Ascending aorta (tissue), 2 donors: ENCODE measurements around the gene BCAP31. TPM values are rescaled to one million over a fixed set of nuclear protein-coding genes. Genes with fewer than 3 reads are reported as not detected.

Experiments used
- DNase-seq, 2 donors: peaks; one replicate each; pipeline ENCODE4 v3.0.0-alpha.2; 2019; ENCODE audit warnings: low spot score in 2 of 2
- H3K27ac ChIP-seq, 2 donors: fragments of 200-600 bp; sonication (generic); one replicate each; pipeline ENCODE4 v1.5.1; 2016 to 2017; ENCODE audit warnings: mild to moderate bottlenecking in 1 of 2
- H3K27me3 ChIP-seq: fragments of 200-600 bp; sonication (generic); one replicate; pipeline ENCODE4 v1.5.1; 2017
- H3K36me3 ChIP-seq, 2 donors: fragments of 200-600 bp; sonication (generic); one replicate each; pipeline ENCODE4 v1.5.1; 2016
- H3K4me1 ChIP-seq, 2 donors: fragments of 200-600 bp; sonication (generic); one replicate each; pipeline ENCODE4 v1.5.1; 2016 to 2017; ENCODE audit warnings: mild to moderate bottlenecking in 1 of 2
- H3K4me3 ChIP-seq, 2 donors: fragments of 200-600 bp; sonication (generic); one replicate each; pipeline ENCODE4 v1.5.1; 2016 to 2017; ENCODE audit warnings: mild to moderate bottlenecking in 1 of 2
- H3K9me3 ChIP-seq, 2 donors: fragments of 200-600 bp; sonication (generic); one replicate each; pipeline ENCODE4 v1.5.1; 2016
- intact Hi-C: fragments of 100-400 bp; cut with DNase I; formaldehyde crosslinking; loops from one replicate; pipeline ENCODE4 v1.15.1; 2023
- total RNA-seq: library from RNA; depleted of rRNA; stranded (reverse); fragments of >200 nt; gene quantifications from one replicate; pipeline ENCODE4 v1.1.0, GENCODE V29; 2016
- TF ChIP-seq, protein P1 (sequence below), 3 experiments: fragments of 200-600 bp in 2 of 3; fragments of 450-650 bp in 1 of 3; sonication (generic) in 2 of 3; IDR thresholded peaks; one replicate each; pipeline ENCODE4 v1.5.1; 2016 to 2019; ENCODE audit warnings: antibody characterized with exemption in 3 of 3, mild to moderate bottlenecking in 1 of 3, moderate library complexity in 1 of 3

The BCAP31 gene
- total RNA-seq, 1 donor from 2014 or later = 63.0 TPM

DNA sequence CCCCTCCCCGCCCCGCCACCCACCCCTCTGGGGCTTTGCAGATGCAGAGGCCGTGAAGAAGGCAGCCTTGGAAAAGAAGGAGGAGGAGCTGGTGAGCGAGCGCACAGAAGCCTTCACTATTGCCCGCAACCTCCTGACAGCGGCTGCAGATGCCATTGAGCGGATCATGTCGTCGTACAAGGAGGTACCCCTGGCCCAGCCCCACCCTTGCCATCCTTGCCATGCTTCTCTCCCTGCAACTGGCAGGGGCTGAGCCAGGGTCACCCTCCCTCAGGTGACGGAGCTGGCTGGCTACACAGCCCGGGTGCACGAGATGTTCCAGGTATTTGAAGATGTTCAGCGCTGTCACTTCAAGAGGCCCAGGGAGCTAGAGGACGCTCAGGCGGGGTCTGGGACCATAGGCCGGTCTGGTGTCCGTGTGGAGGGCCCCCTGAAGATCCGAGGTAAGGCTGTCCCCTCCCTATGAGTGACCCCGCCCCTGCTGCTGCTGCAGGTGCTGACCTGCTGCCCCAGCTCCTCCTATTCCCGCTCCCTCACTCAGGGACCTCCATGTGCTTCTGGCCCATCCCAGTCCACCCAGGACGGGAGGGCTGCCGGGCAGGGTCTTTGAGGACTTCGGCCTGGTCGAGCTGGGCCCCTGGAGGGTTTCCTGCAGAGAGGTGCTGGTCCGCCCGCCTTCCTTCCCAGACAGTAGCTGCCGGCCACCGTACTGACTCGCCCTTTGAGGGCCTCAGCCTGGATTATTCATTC lies 12.1 kb upstream of the BCAP31 start:
- intact Hi-C loops = no loop called here
- Histone ChIP-seq H3K9me3 (no peaks in the 10 kb centered on the region), H3K36me3 (peaks cover 6 to 18% of the 10 kb centered on the region in 2 donors), H3K4me1 (no peaks in the 10 kb centered on the region), H3K4me3 (no peak overlapping the region), H3K27ac (no peak overlapping the region), H3K27me3 (no peaks in the 10 kb centered on the region)
- DNase-seq = no peak
- TF ChIP-seq, protein P1, sequence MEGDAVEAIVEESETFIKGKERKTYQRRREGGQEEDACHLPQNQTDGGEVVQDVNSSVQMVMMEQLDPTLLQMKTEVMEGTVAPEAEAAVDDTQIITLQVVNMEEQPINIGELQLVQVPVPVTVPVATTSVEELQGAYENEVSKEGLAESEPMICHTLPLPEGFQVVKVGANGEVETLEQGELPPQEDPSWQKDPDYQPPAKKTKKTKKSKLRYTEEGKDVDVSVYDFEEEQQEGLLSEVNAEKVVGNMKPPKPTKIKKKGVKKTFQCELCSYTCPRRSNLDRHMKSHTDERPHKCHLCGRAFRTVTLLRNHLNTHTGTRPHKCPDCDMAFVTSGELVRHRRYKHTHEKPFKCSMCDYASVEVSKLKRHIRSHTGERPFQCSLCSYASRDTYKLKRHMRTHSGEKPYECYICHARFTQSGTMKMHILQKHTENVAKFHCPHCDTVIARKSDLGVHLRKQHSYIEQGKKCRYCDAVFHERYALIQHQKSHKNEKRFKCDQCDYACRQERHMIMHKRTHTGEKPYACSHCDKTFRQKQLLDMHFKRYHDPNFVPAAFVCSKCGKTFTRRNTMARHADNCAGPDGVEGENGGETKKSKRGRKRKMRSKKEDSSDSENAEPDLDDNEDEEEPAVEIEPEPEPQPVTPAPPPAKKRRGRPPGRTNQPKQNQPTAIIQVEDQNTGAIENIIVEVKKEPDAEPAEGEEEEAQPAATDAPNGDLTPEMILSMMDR (IDR thresholded peaks at IDR 0.05) = no peak

DNA sequence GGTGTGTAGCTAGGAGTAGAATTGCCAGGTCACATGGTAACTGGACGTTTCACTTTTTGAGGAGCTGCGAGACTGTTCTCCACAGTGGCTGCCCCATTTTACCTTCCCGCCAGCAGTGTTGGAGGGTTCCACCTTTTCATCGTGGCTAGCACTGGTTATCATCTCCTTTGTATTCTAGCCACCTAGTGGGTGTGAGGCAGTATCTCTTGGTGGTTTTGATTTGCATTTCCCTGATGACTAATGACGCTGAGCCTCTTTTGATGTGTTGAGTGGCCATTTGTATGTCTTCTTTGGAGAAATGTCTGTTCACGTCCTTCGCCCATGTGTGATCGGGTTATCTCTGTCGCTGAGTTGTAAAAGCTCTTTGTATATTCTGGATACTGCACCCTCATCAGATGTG lies 11.1 kb upstream of the BCAP31 start:
- Histone ChIP-seq H3K9me3 (no peaks in the 10 kb centered on the region), H3K4me3 (no peak overlapping the region), H3K27ac (no peak overlapping the region), H3K27me3 (no peaks in the 10 kb centered on the region), H3K36me3 (peaks cover 6 to 18% of the 10 kb centered on the region in 2 donors), H3K4me1 (no peaks in the 10 kb centered on the region)
- TF ChIP-seq, protein P1 (IDR thresholded peaks at IDR 0.05) = no peak
- DNase-seq = peak in 1 of 2 donors; percentile 30
- intact Hi-C loops = no loop called here

DNA sequence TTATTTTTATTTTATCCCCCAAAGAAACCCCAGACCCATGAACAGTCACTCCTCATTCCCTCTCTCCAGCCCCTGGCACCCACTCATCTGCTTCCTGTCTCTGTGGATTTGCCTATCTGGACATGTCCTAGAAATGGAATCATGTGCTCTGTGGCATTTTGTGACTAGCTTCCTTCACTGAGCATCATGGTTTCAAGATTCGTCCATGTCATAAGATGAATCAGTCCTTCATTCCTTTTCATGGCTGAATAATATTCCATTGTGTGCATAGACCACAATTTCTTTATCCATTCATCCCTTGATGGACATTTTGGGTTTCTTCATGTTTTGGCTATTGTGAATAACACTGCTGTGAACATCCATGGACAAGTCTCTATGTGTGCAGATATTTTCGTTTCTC lies 10.7 kb upstream of the BCAP31 start:
- no peaks in the 10 kb centered on the region for H3K4me1 ChIP-seq
- no peaks in the 10 kb centered on the region for H3K9me3 ChIP-seq
- TF ChIP-seq, protein P1 (IDR thresholded peaks at IDR 0.05) = no peak
- DNase-seq = no peak
- no peak overlapping the region for H3K4me3 ChIP-seq
- intact Hi-C loops = no loop called here
- H3K27me3 ChIP-seq = no peaks in the 10 kb centered on the region
- H3K36me3 ChIP-seq = peaks cover 6 to 18% of the 10 kb centered on the region in 2 donors
- H3K27ac ChIP-seq = no peak overlapping the region

DNA sequence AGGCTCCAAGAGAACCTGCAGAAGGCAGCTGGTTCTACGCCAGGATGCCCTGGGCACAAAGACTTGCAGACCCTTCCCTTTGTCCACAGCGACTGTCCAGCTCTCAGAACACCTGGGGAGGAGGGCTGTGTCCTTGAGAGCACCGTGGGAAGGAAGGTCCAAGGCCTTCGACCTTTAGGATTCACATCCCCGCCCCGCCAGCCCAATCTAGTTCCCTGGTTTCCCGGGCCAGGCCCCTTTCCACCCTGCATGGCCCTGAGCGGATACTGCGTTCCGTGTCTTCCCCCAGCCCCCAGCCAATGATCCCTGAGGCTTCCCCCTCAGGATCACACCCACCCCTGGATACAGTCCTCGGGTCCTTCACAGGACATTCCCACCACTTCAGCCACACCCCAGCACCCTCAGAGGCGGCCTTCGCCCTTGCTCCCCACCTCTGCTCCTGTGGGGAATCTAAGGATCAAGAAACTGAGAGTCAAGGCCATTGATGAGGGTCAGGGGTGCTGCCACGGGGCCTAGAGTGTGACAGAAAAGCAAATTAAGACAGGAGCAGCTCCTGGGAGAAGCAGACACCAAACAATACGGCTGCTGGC lies 9.6 kb upstream of the BCAP31 start:
- Histone ChIP-seq H3K4me1 (no peaks in the 10 kb centered on the region), H3K27me3 (no peaks in the 10 kb centered on the region), H3K36me3 (peaks cover 6 to 18% of the 10 kb centered on the region in 2 donors), H3K27ac (no peak overlapping the region), H3K4me3 (no peak overlapping the region), H3K9me3 (no peaks in the 10 kb centered on the region)
- TF ChIP-seq, protein P1 (IDR thresholded peaks at IDR 0.05) = no peak
- intact Hi-C loops = no loop called here
- no peak for DNase-seq

DNA sequence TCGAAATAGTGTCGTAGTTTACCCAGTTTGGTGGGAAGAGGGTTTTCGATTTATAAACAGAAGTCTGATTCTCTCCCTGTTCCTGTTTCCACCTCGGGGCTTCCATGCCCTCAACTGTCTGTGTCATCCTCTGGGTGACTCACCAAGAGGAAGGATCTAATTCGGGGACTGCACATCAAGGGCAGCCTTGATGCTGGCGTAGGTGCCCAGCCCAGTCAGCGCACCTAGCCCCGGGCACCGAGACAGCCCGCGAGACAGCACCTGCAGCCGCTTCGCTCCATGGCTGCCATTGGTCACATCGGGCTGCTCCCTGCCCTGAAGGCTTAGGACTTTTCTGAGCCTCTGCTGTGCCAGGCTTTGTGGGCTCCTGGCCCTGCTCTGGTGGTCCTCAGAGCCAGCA lies 8.2 kb upstream of the BCAP31 start:
- peaks cover 6 to 15% of the 10 kb centered on the region in 2 donors for H3K36me3 ChIP-seq
- H3K4me3 ChIP-seq = no peak overlapping the region
- H3K27me3 ChIP-seq = no peaks in the 10 kb centered on the region
- H3K27ac ChIP-seq = no peak overlapping the region
- no peaks in the 10 kb centered on the region for H3K9me3 ChIP-seq
- TF ChIP-seq, protein P1 (IDR thresholded peaks at IDR 0.05) = no peak
- intact Hi-C loops = no loop called here
- peak in 1 of 2 donors; percentile 48 for DNase-seq
- peaks cover 2 to 9% of the 10 kb centered on the region in 2 donors for H3K4me1 ChIP-seq
